Suprapubic skin (tissue), 3 donors: ENCODE data around the gene COX4I1.

Source experiments
- CTCF ChIP-seq, 2 donors: fragments of 200-600 bp in 1 of 2; fragments of 450-650 bp in 1 of 2; sonication (generic) in 1 of 2; IDR thresholded peaks; one replicate each; pipeline ENCODE4 v1.5.1; 2016 to 2019; ENCODE audit warnings: antibody characterized with exemption in 2 of 2, mild to moderate bottlenecking in 1 of 2, moderate library complexity in 1 of 2
- EP300 ChIP-seq: sonication (generic); formaldehyde crosslinking; IDR thresholded peaks from one replicate; pipeline ENCODE4 v1.6.1; 2017; ENCODE audit warnings: antibody characterized with exemption

DNA sequence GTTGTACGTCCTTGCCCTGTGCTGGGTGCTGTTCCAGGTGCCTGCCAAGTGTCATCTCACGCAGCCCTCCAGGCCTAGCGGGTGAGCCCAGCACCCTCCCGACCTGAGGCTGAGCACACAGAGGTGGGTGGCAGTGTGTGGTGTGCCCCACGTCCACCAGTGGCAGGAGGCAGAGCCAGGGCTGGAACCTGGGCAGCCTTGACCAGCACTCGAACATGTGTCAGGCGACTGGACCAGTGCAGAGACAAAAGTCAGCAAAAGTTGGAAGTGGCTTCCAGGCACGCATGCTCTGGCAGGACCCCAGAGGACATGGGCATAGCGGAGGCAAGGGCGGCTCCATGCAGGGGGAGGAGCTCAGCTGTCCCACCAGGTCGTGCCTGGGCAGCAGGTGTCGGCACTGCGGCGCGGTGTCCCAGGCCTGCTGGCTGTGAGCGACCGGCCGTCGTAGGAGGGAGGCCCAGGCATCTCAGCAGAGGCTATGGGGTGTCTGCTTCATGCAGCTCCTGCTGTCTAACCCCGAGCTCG is 35.8 kb downstream of the COX4I1 start:
- TF ChIP-seq CTCF (IDR thresholded peaks at IDR 0.05) (no peak), EP300 (no peak)
